Prostate gland (tissue), 2 donors: Measurements from ENCODE around the gene OAT.

ENCODE experiments used
- POLR2AphosphoS5 ChIP-seq: sonication (generic); formaldehyde crosslinking; IDR thresholded peaks from one replicate; pipeline ENCODE4 v1.6.1; 2017; ENCODE audit warnings: antibody characterized with exemption
- TF ChIP-seq, protein P1 (sequence below), 4 experiments: fragments of 200-600 bp in 2 of 4; fragments of 450-650 bp in 2 of 4; sonication (generic) in 2 of 4; IDR thresholded peaks; 1 replicate in 3 of 4; 2 replicates in 1 of 4; pipeline ENCODE4 v1.5.1; 2016 to 2019; ENCODE audit warnings: antibody characterized with exemption in 4 of 4, mild to moderate bottlenecking in 2 of 4, moderate library complexity in 2 of 4

DNA sequence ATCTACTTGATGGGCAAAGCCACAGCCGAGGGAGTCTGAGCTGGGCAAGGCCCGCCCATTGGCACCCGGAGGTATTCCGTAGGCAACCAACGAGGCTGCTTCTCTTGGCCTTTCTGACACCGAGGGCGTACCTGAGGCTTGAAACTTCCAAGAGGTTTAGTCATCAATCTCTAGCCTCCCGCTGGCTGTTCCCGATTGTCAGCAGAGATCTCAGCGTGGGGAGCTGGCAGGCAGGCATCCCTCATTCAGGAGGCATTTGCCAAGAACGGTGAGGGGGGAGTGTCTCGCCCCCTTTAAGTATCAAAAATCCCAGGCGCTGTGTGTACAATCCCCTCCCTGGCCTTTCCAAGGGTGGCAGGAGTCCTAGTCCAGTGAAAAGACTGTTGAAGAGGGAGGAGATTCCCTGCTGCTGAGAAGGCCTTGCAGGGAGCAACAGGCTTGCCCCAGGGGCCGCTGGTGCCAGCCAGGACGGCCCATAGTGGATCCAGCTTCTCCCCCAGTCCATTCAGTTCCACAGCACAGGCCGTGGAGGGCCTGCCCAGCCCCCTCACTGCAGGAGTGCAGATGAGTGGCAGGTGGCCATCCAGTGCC is 39.7 kb downstream of the OAT start:
- TF ChIP-seq, protein P1, sequence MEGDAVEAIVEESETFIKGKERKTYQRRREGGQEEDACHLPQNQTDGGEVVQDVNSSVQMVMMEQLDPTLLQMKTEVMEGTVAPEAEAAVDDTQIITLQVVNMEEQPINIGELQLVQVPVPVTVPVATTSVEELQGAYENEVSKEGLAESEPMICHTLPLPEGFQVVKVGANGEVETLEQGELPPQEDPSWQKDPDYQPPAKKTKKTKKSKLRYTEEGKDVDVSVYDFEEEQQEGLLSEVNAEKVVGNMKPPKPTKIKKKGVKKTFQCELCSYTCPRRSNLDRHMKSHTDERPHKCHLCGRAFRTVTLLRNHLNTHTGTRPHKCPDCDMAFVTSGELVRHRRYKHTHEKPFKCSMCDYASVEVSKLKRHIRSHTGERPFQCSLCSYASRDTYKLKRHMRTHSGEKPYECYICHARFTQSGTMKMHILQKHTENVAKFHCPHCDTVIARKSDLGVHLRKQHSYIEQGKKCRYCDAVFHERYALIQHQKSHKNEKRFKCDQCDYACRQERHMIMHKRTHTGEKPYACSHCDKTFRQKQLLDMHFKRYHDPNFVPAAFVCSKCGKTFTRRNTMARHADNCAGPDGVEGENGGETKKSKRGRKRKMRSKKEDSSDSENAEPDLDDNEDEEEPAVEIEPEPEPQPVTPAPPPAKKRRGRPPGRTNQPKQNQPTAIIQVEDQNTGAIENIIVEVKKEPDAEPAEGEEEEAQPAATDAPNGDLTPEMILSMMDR (IDR thresholded peaks at IDR 0.05), result no peak
- TF ChIP-seq POLR2AphosphoS5, result no peak
